ENCODE measurements around the gene HBD. TPM values are rescaled to one million over a fixed set of nuclear protein-coding genes. Genes with fewer than 3 reads are reported as not detected.

Gene HBD
- total RNA-seq, 1 donor from 2014 or later: not detected

DNA sequence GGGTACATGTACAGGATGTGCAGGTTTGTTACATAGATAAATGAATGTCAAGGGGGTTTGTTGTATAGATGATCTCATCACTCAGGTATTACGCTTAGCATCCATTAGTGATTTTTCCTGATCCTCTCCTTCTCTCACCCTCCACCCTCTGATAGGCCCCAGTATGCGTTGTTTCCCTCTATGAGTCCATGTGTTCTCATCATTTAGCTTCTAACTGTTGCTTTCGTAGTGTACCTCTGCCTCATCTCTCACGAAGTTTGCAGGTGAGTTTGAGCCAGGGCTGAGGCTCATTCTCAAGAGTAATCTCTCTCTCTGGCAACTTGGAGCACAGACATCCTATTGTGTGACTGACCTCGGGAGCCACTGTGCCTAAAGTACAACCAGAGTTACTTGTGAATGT lies 40.1 kb upstream of the HBD start:
- Mint-ChIP-seq H3K4me1 (ENCODE audit: unreplicated experiment) (no peaks in the 10 kb centered on the region), H3K36me3 (no peaks in the 10 kb centered on the region), H3K27ac (no peak overlapping the region), H3K4me3 (no peak overlapping the region), H3K9me3 (no peaks in the 10 kb centered on the region), H3K27me3 (no peaks in the 10 kb centered on the region)
- DNase-seq (ENCODE audit: extremely low spot score, unreplicated experiment): no peak
- TF ChIP-seq, protein P1, sequence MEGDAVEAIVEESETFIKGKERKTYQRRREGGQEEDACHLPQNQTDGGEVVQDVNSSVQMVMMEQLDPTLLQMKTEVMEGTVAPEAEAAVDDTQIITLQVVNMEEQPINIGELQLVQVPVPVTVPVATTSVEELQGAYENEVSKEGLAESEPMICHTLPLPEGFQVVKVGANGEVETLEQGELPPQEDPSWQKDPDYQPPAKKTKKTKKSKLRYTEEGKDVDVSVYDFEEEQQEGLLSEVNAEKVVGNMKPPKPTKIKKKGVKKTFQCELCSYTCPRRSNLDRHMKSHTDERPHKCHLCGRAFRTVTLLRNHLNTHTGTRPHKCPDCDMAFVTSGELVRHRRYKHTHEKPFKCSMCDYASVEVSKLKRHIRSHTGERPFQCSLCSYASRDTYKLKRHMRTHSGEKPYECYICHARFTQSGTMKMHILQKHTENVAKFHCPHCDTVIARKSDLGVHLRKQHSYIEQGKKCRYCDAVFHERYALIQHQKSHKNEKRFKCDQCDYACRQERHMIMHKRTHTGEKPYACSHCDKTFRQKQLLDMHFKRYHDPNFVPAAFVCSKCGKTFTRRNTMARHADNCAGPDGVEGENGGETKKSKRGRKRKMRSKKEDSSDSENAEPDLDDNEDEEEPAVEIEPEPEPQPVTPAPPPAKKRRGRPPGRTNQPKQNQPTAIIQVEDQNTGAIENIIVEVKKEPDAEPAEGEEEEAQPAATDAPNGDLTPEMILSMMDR (conservative IDR thresholded peaks at IDR 0.05): no peak

DNA sequence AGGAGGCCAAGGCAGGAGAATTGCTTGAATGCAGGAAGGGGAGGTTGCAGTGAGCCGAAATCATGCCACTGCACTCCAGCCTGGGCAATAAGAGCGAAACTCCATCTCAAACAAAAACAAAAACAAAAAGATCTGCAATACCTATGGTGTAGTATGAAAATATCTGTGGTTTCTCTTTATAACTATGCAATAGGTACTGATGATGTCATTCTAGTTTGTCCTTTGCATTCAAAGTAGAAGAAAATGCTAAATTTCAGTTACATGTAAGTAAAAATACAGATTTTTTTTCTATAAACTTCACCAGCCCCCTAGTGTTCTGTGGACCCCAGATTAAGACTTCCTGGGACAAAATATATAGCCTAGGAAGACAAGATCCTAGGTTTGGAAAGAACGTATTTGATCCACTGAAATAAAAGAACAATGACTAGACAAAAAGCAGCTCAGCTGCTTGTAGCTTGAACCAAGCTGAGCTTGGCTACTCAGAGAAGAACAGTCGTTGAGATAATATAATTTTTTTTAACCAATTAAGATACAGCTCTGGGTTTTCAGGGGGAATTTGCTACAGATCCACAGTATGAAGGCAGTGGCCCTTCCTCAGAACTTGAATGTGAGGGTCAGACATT lies 38.2 kb upstream of the HBD start:
- Mint-ChIP-seq H3K9me3 (no peaks in the 10 kb centered on the region), H3K36me3 (no peaks in the 10 kb centered on the region), H3K4me3 (no peak overlapping the region), H3K27me3 (no peaks in the 10 kb centered on the region), H3K4me1 (ENCODE audit: unreplicated experiment) (no peaks in the 10 kb centered on the region), H3K27ac (no peak overlapping the region)
- DNase-seq (ENCODE audit: extremely low spot score, unreplicated experiment): no peak
- TF ChIP-seq, protein P1 (conservative IDR thresholded peaks at IDR 0.05): no peak

DNA sequence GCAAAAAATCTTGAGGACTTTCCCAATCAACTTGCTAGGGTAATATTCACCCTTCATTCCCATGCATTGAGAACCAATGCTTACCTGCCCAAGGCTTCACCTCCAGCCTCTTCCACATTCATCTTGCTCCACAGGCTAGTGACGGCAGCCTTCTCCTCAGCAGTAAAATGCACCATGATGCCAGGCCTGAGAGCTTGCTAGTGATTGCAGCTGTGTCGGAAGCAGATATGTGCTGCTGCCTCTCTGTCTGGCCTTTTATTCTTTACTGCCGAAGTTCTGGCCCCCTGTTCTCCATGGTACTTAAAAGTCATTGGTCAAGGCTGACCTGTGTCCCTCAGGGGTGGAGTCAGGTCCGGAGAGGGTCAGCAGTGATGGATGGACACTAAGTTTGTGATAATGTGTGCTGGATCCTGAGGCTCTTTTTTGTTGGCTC lies 35.4 kb upstream of the HBD start, which contains the start of gene HBE1:
Gene HBE1 (minus strand): TSS at position 231 of the 433 bp plus-strand sequence. CDS start 55 bp downstream, at position 176.
- no peak within 1 kb of the TSS for H3K27ac Mint-ChIP-seq
- TF ChIP-seq, protein P1 (conservative IDR thresholded peaks at IDR 0.05): no peak
- DNase-seq (ENCODE audit: extremely low spot score, unreplicated experiment): no peak
- H3K9me3 Mint-ChIP-seq: no peaks in the 10 kb centered on the region
- H3K36me3 Mint-ChIP-seq: no peaks in the 10 kb centered on the region
- no peaks in the 10 kb centered on the region for H3K4me1 Mint-ChIP-seq (ENCODE audit: unreplicated experiment)
- H3K27me3 Mint-ChIP-seq: peaks cover 4% of the 10 kb centered on the region
- H3K4me3 Mint-ChIP-seq: no peak within 1 kb of the TSS

DNA sequence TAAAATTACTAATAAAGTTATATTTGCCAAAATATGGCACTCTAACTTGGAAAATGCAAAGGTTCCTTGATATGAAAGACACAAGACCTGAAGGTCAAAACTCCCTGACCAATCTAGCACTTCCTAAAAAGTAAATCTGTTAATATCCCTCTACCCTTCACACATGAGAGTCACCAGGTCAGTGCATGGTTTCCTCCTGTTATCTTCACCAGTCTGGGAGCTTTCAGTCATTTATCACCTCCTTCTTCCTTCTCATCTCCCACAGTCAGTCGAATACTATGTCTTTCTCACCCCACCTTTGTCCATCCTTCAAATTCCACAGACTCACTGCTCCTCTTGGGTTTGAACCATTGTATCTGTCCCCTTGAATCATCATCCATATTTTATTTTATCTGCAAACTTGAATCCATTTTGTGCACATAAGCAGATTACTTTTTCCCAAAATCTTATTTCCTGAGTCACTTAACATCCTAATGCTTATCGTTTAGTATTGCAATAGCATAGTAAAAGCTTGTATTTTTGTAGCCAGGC lies 32.8 kb upstream of the HBD start:
- no peak overlapping the region for H3K27ac Mint-ChIP-seq
- peaks cover 4% of the 10 kb centered on the region for H3K27me3 Mint-ChIP-seq
- no peaks in the 10 kb centered on the region for H3K9me3 Mint-ChIP-seq
- TF ChIP-seq, protein P1 (conservative IDR thresholded peaks at IDR 0.05): no peak
- no peaks in the 10 kb centered on the region for H3K4me1 Mint-ChIP-seq (ENCODE audit: unreplicated experiment)
- H3K36me3 Mint-ChIP-seq: no peaks in the 10 kb centered on the region
- DNase-seq (ENCODE audit: extremely low spot score, unreplicated experiment): no peak
- H3K4me3 Mint-ChIP-seq: no peak overlapping the region

DNA sequence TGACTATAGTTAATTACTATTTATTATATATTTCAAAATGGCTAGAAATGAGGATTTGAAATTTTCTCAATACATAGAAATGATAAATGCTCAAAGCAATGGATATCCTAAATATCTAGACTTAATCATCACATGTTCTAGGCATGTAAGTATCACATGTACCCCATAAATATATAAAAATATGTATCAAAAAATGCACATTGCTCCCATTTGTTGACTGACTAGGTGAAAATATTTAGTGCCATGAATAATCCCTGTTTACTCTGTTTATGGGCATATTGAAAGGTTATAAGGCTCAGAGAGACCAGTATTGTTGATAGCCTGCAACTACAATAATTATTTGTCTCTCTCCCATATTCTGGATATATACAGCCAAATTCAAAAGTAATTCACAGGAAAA lies 32.3 kb upstream of the HBD start:
- H3K9me3 Mint-ChIP-seq: no peaks in the 10 kb centered on the region
- TF ChIP-seq, protein P1 (conservative IDR thresholded peaks at IDR 0.05): no peak
- no peak for DNase-seq (ENCODE audit: extremely low spot score, unreplicated experiment)
- H3K27me3 Mint-ChIP-seq: peaks cover 4% of the 10 kb centered on the region
- no peaks in the 10 kb centered on the region for H3K36me3 Mint-ChIP-seq
- H3K4me1 Mint-ChIP-seq (ENCODE audit: unreplicated experiment): no peaks in the 10 kb centered on the region
- H3K27ac Mint-ChIP-seq: no peak overlapping the region
- no peak overlapping the region for H3K4me3 Mint-ChIP-seq
